ENCODE results near the gene SLCO6A1. TPM values are rescaled to one million over a fixed set of nuclear protein-coding genes. Genes with fewer than 3 reads are reported as not detected.

The SLCO6A1 gene
- total RNA-seq, 1 donor from 2014 or later, result not detected

DNA sequence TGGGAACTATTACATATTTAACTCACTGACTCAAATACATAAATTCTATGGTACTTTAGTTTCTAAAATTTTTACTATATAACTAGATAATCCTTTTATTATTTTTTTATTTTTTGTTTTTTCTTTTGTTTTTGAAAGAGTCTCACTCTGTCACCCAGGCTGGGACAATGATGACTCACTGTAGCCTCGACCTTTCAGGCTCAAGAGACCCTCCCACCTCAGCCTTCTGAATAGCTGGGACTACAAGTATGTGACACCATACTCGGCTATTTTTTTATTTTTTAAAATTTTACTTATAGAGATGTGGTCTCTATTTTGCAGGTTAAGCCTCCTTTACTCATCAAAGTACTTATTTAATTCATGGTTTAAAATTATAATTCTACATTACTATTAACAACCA, 110.6 kb downstream of the SLCO6A1 start:
- Histone ChIP-seq H3K36me3 (no peaks in the 10 kb centered on the region), H3K27ac (replicated peaks) (no peak overlapping the region), H3K27me3 (ENCODE audit: low read depth) (no peaks in the 10 kb centered on the region), H3K9me3 (replicated peaks) (peaks cover 31% of the 10 kb centered on the region), H3K4me3 (no peak overlapping the region), H3K4me1 (no peaks in the 10 kb centered on the region)
- TF ChIP-seq, protein P1, sequence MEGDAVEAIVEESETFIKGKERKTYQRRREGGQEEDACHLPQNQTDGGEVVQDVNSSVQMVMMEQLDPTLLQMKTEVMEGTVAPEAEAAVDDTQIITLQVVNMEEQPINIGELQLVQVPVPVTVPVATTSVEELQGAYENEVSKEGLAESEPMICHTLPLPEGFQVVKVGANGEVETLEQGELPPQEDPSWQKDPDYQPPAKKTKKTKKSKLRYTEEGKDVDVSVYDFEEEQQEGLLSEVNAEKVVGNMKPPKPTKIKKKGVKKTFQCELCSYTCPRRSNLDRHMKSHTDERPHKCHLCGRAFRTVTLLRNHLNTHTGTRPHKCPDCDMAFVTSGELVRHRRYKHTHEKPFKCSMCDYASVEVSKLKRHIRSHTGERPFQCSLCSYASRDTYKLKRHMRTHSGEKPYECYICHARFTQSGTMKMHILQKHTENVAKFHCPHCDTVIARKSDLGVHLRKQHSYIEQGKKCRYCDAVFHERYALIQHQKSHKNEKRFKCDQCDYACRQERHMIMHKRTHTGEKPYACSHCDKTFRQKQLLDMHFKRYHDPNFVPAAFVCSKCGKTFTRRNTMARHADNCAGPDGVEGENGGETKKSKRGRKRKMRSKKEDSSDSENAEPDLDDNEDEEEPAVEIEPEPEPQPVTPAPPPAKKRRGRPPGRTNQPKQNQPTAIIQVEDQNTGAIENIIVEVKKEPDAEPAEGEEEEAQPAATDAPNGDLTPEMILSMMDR (IDR thresholded peaks at IDR 0.05; ENCODE audit: borderline replicate concordance), result no peak
- no peak for DNase-seq
- intact Hi-C loops (cut with micrococcal nuclease), result no loop called here

DNA sequence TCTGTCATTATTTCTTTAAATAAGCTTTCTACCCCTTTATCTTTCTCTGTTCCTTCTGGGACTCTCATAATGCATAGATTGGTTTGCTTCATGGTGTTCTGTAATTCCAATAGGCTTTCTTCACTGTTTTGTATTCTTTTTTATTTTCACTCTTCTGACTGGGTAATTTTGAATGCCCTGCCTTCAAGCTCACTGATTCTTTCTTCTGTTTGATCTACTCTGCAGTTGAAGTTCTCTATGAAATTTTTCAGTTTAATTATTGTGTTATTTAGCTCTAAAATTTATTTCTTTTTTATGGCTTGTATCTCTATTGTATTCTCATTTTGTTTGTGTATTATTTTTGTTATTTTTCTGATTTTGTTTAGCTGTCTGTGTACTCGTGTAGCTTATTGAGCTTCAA, 113.4 kb downstream of the SLCO6A1 start:
- Histone ChIP-seq H3K27ac (replicated peaks) (no peak overlapping the region), H3K9me3 (replicated peaks) (peaks cover 48% of the 10 kb centered on the region), H3K4me3 (no peak overlapping the region), H3K36me3 (no peaks in the 10 kb centered on the region), H3K4me1 (no peaks in the 10 kb centered on the region), H3K27me3 (ENCODE audit: low read depth) (no peaks in the 10 kb centered on the region)
- intact Hi-C loops (cut with micrococcal nuclease), result no loop called here
- DNase-seq, result no peak
- TF ChIP-seq, protein P1 (IDR thresholded peaks at IDR 0.05; ENCODE audit: borderline replicate concordance), result no peak

DNA sequence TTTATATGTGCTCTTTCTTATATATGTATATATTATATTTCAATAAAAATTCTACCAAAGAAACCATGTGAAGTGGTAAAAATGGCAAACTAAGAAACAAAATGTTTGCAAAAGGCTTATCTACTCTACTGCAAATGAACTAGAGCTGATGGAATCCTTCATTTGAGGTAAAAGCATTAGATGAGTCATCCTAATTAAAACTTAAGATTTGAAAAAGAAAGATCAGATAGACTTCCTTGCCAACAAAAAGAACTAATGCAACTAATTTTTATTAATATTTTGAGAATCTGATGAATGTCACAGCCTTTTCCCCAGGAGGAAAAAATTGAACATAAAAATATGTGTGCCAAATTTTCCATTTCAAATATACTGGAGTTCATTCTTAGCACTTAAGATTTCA, 118.6 kb downstream of the SLCO6A1 start:
- TF ChIP-seq, protein P1 (IDR thresholded peaks at IDR 0.05; ENCODE audit: borderline replicate concordance), result no peak
- H3K27me3 ChIP-seq (ENCODE audit: low read depth), result no peaks in the 10 kb centered on the region
- no peak for DNase-seq

DNA sequence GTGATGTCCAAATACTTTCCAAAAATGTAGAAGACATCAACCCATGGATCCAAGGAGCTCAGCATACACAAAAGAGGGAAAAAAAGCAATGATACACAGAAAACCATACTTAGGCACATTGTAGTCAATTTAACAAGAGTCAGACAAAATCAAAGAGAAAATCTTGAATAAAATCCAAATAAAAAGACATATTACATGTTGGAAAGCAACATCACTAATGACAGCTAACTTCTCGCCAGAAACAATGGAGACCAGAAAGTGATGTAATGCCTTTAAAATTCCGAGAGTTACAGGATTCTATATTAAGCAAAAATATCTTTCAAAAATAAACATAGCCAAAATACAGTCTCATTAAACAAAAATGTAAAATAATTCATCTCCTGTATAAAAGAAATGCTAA, 122.9 kb downstream of the SLCO6A1 start:
- Histone ChIP-seq H3K27ac (replicated peaks) (no peak overlapping the region), H3K4me3 (no peak overlapping the region), H3K4me1 (no peaks in the 10 kb centered on the region), H3K36me3 (no peaks in the 10 kb centered on the region), H3K9me3 (replicated peaks) (peaks cover 17% of the 10 kb centered on the region), H3K27me3 (ENCODE audit: low read depth) (no peaks in the 10 kb centered on the region)
- TF ChIP-seq, protein P1 (IDR thresholded peaks at IDR 0.05; ENCODE audit: borderline replicate concordance), result no peak
- intact Hi-C loops (cut with micrococcal nuclease), result no loop called here
- DNase-seq, result no peak

More for the DNA sequence above, 118.6 kb downstream of the SLCO6A1 start:
- H3K36me3 ChIP-seq, result no peaks in the 10 kb centered on the region
- no peaks in the 10 kb centered on the region for H3K4me1 ChIP-seq
- no peak overlapping the region for H3K27ac ChIP-seq (replicated peaks)
- H3K4me3 ChIP-seq, result no peak overlapping the region
- peaks cover 46% of the 10 kb centered on the region for H3K9me3 ChIP-seq (replicated peaks)
- intact Hi-C loops (cut with micrococcal nuclease), result no loop called here

DNA sequence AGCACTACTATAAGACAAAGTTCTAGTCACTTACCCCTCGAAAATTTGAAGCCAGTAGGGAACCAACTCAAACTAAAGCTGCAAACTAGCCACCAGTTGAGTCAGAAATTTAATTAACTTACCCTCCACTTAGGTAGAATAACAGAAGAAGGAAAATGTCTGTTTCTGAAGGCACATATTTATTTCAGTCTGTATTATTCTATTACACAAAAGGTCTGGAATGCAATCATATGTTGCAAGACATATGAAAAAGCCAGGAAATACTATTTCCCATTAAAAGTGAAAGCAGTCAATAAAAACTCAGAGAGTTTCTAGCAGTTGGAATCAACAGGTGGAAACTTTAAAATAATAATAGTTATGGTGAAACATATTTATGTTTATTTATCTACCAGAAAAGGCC, 123.5 kb downstream of the SLCO6A1 start:
- H3K27me3 ChIP-seq (ENCODE audit: low read depth), result no peaks in the 10 kb centered on the region
- TF ChIP-seq, protein P1 (IDR thresholded peaks at IDR 0.05; ENCODE audit: borderline replicate concordance), result no peak
- intact Hi-C loops (cut with micrococcal nuclease), result no loop called here
- H3K4me3 ChIP-seq, result no peak overlapping the region
- no peak for DNase-seq
- peaks cover 15% of the 10 kb centered on the region for H3K9me3 ChIP-seq (replicated peaks)
- no peak overlapping the region for H3K27ac ChIP-seq (replicated peaks)
- no peaks in the 10 kb centered on the region for H3K36me3 ChIP-seq
- H3K4me1 ChIP-seq, result no peaks in the 10 kb centered on the region

DNA sequence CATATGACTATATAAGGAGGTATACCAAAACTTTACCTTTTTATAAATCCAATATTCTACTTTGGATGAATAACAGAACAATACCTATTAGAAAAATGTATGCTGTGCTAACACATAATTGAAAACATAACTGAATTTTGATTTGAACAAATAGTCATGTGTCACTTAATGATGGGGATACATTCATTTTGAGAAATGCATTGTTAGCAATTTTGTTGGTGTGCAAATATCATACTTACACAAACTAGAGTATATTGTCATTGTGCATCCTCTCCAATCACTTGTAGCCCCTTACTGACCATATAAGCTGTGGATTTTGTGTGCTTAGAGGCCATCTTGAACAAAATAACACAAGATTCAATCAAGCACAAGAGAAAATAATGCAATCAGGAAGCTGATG, 130.4 kb downstream of the SLCO6A1 start:
- Histone ChIP-seq H3K4me3 (no peak overlapping the region), H3K27me3 (ENCODE audit: low read depth) (no peaks in the 10 kb centered on the region), H3K27ac (replicated peaks) (no peak overlapping the region), H3K4me1 (no peaks in the 10 kb centered on the region), H3K36me3 (no peaks in the 10 kb centered on the region), H3K9me3 (replicated peaks) (no peaks in the 10 kb centered on the region)
- TF ChIP-seq, protein P1 (IDR thresholded peaks at IDR 0.05; ENCODE audit: borderline replicate concordance), result no peak
- intact Hi-C loops (cut with micrococcal nuclease), result no loop called here
- no peak for DNase-seq
